WTC11 (cell line): Measurements from ENCODE around the gene WDR38. TPM values are rescaled to one million over a fixed set of nuclear protein-coding genes. Genes with fewer than 3 reads are reported as not detected.

Experiments used
- ATAC-seq: fragments of 200-7000 bp; cut with Tn5 transposase; 2 replicates; pipeline ENCODE4 v1.10.0; 2021; ENCODE audit warnings: mild to moderate bottlenecking, moderate library complexity
- CTCF ChIA-PET: fragments of 300-600 bp; sonication (Branson Sonifier 250); formaldehyde crosslinking; loops from one replicate; lab custom pipeline; 2021; ENCODE audit warnings: antibody characterized with exemption; lab: Charles Lee
- POLR2A ChIA-PET: fragments of 350-600 bp; sonication (Branson Sonifier 250); formaldehyde crosslinking; loops from one replicate; lab custom pipeline; 2021; ENCODE audit warnings: antibody characterized with exemption; lab: Charles Lee
- DNase-seq: peaks from one replicate; pipeline ENCODE4 v3.0.0; 2021; ENCODE audit warnings: low spot score
- H3K27ac Mint-ChIP-seq: 2 replicates; pipeline ENCODE4 v1.8.0; 2021; ENCODE audit warnings: mixed read lengths
- H3K27me3 Mint-ChIP-seq: 2 replicates; pipeline ENCODE4 v1.8.0; 2021; ENCODE audit warnings: low read depth, mild to moderate bottlenecking, moderate library complexity, mixed read lengths
- H3K36me3 Mint-ChIP-seq: 2 replicates; pipeline ENCODE4 v1.8.0; 2021; ENCODE audit warnings: mixed read lengths
- H3K4me1 Mint-ChIP-seq: 2 replicates; pipeline ENCODE4 v1.8.0; 2022; ENCODE audit warnings: mixed read lengths
- H3K4me3 Mint-ChIP-seq: 2 replicates; pipeline ENCODE4 v1.8.0; 2021; ENCODE audit warnings: mild to moderate bottlenecking, moderate library complexity, mixed read lengths
- H3K9me3 Mint-ChIP-seq: 2 replicates; pipeline ENCODE4 v1.8.0; 2021; ENCODE audit warnings: mixed read lengths
- ATF1 ChIP-seq: sonication (generic); formaldehyde crosslinking; IDR thresholded peaks from 2 replicates; pipeline ENCODE4 v1.8.1; 2023; ENCODE audit warnings: mild to moderate bottlenecking, moderate library complexity, missing genetic modification reagents
- ATF2 ChIP-seq: sonication (generic); formaldehyde crosslinking; IDR thresholded peaks from 2 replicates; pipeline ENCODE4 v1.8.1; 2022; ENCODE audit warnings: low read depth, missing genetic modification reagents, borderline replicate concordance
- CBFB ChIP-seq: sonication (generic); formaldehyde crosslinking; IDR thresholded peaks from 2 replicates; pipeline ENCODE4 v1.8.1; 2022; ENCODE audit warnings: mild to moderate bottlenecking, low read depth, missing genetic modification reagents
- ERG ChIP-seq: fragments of 250-450 bp; sonication (Bioruptor Pico); IDR thresholded peaks from 2 replicates; pipeline ENCODE4 v1.8.0; 2021; ENCODE audit warnings: mild to moderate bottlenecking
- FOXJ3 ChIP-seq: sonication (generic); formaldehyde crosslinking; IDR thresholded peaks from 2 replicates; pipeline ENCODE4 v1.9.0; 2021; ENCODE audit warnings: missing genetic modification reagents, mild to moderate bottlenecking, borderline replicate concordance
- HMGA2 ChIP-seq: fragments of 250-450 bp; sonication (Bioruptor Pico); IDR thresholded peaks from 2 replicates; pipeline ENCODE4 v1.4.0; 2021; ENCODE audit warnings: mild to moderate bottlenecking, moderate library complexity
- KAT7 ChIP-seq: sonication (generic); formaldehyde crosslinking; IDR thresholded peaks from 2 replicates; pipeline ENCODE4 v1.8.1; 2023; ENCODE audit warnings: missing genetic modification reagents, mild to moderate bottlenecking, borderline replicate concordance
- MLX ChIP-seq: sonication (generic); formaldehyde crosslinking; IDR thresholded peaks from 2 replicates; pipeline ENCODE4 v1.8.1; 2023; ENCODE audit warnings: mild to moderate bottlenecking, missing genetic modification reagents, moderate library complexity
- NFATC4 ChIP-seq: fragments of 250-450 bp; sonication (Bioruptor Pico); IDR thresholded peaks from 2 replicates; pipeline ENCODE4 v1.9.0; 2021; ENCODE audit warnings: mild to moderate bottlenecking
- OVOL2 ChIP-seq: fragments of 250-450 bp; sonication (Bioruptor Pico); IDR thresholded peaks from 2 replicates; pipeline ENCODE4 v1.9.0; 2021; ENCODE audit warnings: mild to moderate bottlenecking, borderline replicate concordance
- RORB ChIP-seq: fragments of 250-450 bp; sonication (Bioruptor Pico); IDR thresholded peaks from 2 replicates; pipeline ENCODE4 v1.9.0; 2021; ENCODE audit warnings: mild to moderate bottlenecking
- SMAD4 ChIP-seq: sonication (generic); formaldehyde crosslinking; IDR thresholded peaks from 2 replicates; pipeline ENCODE4 v1.8.0; 2022; ENCODE audit warnings: mild to moderate bottlenecking, missing genetic modification reagents
- STAT6 ChIP-seq: sonication (generic); formaldehyde crosslinking; conservative IDR thresholded peaks from 2 replicates; pipeline ENCODE4 v1.8.1; 2023; ENCODE audit warnings: mild to moderate bottlenecking, low read depth, missing genetic modification reagents, moderate library complexity
- TEAD4 ChIP-seq: sonication (generic); formaldehyde crosslinking; IDR thresholded peaks from 2 replicates; pipeline ENCODE4 v1.8.0; 2022; ENCODE audit warnings: mild to moderate bottlenecking, missing genetic modification reagents
- ZBTB21 ChIP-seq: sonication (generic); formaldehyde crosslinking; IDR thresholded peaks from 2 replicates; pipeline ENCODE4 v1.8.1; 2023; ENCODE audit warnings: mild to moderate bottlenecking, missing genetic modification reagents, borderline replicate concordance
- ZNF219 ChIP-seq: sonication (generic); formaldehyde crosslinking; IDR thresholded peaks from 2 replicates; pipeline ENCODE4 v1.8.0; 2023; ENCODE audit warnings: missing genetic modification reagents, mild to moderate bottlenecking, borderline replicate concordance
- ZSCAN18 ChIP-seq: fragments of 250-450 bp; sonication (Bioruptor Pico); IDR thresholded peaks from 2 replicates; pipeline ENCODE4 v2.1.2; 2022; ENCODE audit warnings: mild to moderate bottlenecking, moderate library complexity
- total RNA-seq: library from RNA; stranded (reverse); gene quantifications from 3 replicates; pipeline ENCODE4 v1.2.3, GENCODE V29; 2021
- TF ChIP-seq, protein P1 (sequence below): sonication (generic); formaldehyde crosslinking; IDR thresholded peaks from 2 replicates; pipeline ENCODE4 v1.8.1; 2023; ENCODE audit warnings: mild to moderate bottlenecking, missing genetic modification reagents, borderline replicate concordance
- TF ChIP-seq, protein P2 (sequence below): sonication (generic); formaldehyde crosslinking; IDR thresholded peaks from 2 replicates; pipeline ENCODE4 v1.8.0; 2023; ENCODE audit warnings: missing genetic modification reagents

The WDR38 gene
- total RNA-seq, 1 experiment from 2014 or later: not detected

GRCh38 chr9:124861342-124862229 is 8.3 kb downstream of the WDR38 start, which contains the start of the genes ARPC5L and RPL35 (continued):
- TF ChIP-seq ZNF219 (CRISPR knock-in tag) (no peak; the same call in 1 of the 2 replicates), KAT7 (0 out of 2 replicates have a peak, but pooled peaks have one; percentile 86), CBFB (CRISPR knock-in tag) (0 out of 2 replicates have a peak, but pooled peaks have one; percentile 41), MLX (CRISPR knock-in tag) (0 out of 2 replicates have a peak, but pooled peaks have one; percentile 40), NFATC4 (CRISPR knock-in tag) (no peak; the same call in 1 of the 2 replicates), HMGA2 (CRISPR knock-in tag) (no peak), ERG (CRISPR knock-in tag) (no peak), ZSCAN18 (CRISPR knock-in tag) (no peak)
- TF ChIP-seq, protein P1, sequence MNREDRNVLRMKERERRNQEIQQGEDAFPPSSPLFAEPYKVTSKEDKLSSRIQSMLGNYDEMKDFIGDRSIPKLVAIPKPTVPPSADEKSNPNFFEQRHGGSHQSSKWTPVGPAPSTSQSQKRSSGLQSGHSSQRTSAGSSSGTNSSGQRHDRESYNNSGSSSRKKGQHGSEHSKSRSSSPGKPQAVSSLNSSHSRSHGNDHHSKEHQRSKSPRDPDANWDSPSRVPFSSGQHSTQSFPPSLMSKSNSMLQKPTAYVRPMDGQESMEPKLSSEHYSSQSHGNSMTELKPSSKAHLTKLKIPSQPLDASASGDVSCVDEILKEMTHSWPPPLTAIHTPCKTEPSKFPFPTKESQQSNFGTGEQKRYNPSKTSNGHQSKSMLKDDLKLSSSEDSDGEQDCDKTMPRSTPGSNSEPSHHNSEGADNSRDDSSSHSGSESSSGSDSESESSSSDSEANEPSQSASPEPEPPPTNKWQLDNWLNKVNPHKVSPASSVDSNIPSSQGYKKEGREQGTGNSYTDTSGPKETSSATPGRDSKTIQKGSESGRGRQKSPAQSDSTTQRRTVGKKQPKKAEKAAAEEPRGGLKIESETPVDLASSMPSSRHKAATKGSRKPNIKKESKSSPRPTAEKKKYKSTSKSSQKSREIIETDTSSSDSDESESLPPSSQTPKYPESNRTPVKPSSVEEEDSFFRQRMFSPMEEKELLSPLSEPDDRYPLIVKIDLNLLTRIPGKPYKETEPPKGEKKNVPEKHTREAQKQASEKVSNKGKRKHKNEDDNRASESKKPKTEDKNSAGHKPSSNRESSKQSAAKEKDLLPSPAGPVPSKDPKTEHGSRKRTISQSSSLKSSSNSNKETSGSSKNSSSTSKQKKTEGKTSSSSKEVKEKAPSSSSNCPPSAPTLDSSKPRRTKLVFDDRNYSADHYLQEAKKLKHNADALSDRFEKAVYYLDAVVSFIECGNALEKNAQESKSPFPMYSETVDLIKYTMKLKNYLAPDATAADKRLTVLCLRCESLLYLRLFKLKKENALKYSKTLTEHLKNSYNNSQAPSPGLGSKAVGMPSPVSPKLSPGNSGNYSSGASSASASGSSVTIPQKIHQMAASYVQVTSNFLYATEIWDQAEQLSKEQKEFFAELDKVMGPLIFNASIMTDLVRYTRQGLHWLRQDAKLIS (CRISPR knock-in tag): 0 out of 2 replicates have a peak, but pooled peaks have one; percentile 20

GRCh38 chr9:124863371-124863871 is 10.2 kb downstream of the WDR38 start:
- POLR2A ChIA-PET: interaction anchor here (0.7 kb wide), 1 partner anchor 505 kb away, joined by 3 read pairs; no protein-coding TSS in a partner anchor
- DNase-seq: no peak
- Mint-ChIP-seq H3K36me3 (peaks cover 31% of the 10 kb centered on the region), H3K4me3 (peak overlapping the region; percentile 13; the same call in 1 of the 2 replicates), H3K27ac (peak overlapping the region; percentile 58), H3K27me3 (no peaks in the 10 kb centered on the region), H3K9me3 (no peaks in the 10 kb centered on the region), H3K4me1 (peaks cover 32% of the 10 kb centered on the region)
- ATAC-seq: no peak
- CTCF ChIA-PET: interaction anchor here (1.4 to 3.8 kb wide), 7 partner anchors 11 to 280 kb away, joined by 5 to 30 read pairs (median 17); partner anchors contain the start of genes NR6A1, OLFML2A, SCAI and WDR38
- TF ChIP-seq SMAD4 (CRISPR knock-in tag) (no peak), TEAD4 (CRISPR knock-in tag) (no peak), FOXJ3 (CRISPR knock-in tag) (no peak), ATF1 (no peak), ERG (CRISPR knock-in tag) (no peak), ATF2 (CRISPR knock-in tag) (no peak), ZNF219 (CRISPR knock-in tag) (no peak), ZBTB21 (no peak), STAT6 (CRISPR knock-in tag) (no peak), RORB (CRISPR knock-in tag) (no peak), OVOL2 (no peak)
- TF ChIP-seq, protein P2, sequence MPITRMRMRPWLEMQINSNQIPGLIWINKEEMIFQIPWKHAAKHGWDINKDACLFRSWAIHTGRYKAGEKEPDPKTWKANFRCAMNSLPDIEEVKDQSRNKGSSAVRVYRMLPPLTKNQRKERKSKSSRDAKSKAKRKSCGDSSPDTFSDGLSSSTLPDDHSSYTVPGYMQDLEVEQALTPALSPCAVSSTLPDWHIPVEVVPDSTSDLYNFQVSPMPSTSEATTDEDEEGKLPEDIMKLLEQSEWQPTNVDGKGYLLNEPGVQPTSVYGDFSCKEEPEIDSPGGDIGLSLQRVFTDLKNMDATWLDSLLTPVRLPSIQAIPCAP (CRISPR knock-in tag): no peak
